IPS DF 19.7 (cell line): ENCODE measurements around the gene CHRM5.
"Not testable (repeated sequence)": the region's sequence is repeated elsewhere in the genome, so short reads cannot be mapped to it uniquely, and the experiment has no call there.

Experiments used
- DNase-seq: peaks from one replicate; pipeline ENCODE4 v3.0.0-alpha.2; 2013; ENCODE audit warnings: low read depth, low spot score

CHRM5 gene

GRCh38 chr15:33988384-33988783 is 20.1 kb downstream of the CHRM5 start:
- DNase-seq, result no peak

- DNase-seq, result peak; percentile 25
Observed at GRCh38 chr15:33994005-33994615, 25.8 kb downstream of the CHRM5 start.

GRCh38 chr15:33995666-33996065 is 27.4 kb downstream of the CHRM5 start:
- not testable (repeated sequence) for DNase-seq

DNA sequence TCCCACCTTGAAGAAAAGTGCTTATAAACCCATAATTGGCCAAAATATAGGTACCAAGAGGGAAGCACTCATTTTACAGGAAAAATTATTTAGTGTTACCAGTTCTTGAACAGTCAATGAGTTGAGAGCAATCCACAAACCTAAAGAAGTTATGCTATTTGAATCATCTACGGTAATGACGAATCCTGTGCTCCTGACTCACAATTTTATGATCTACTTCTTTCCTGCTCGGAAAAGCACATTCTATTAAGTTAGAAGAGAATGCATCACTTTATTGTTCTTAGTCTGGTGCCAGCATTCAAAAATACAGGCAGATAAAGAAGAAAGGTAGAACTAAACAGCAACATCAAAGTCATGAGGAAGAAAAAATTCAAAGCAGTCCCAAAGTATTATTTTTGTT is 33.2 kb downstream of the CHRM5 start:
- no peak for DNase-seq

DNA sequence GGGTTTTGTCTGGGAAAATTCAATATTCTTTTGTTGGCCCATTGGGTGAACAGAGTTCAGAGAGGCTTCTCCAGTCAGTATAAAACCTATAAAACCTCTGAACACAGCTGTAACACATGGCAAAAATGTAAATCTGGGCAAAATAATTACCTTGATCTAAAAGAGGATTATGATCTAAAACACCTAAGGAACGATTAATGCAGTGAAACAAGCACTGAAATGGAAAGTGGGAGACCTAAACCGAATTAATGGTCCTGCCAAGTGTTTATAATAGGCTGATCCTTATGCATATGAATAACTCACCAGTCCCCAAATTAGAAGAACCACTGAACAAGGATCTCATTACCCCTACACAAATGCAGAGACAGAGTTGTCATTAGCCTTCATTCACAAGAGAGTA is 38.1 kb downstream of the CHRM5 start:
- DNase-seq, result no peak

GRCh38 chr15:34009656-34010055 is 41.4 kb downstream of the CHRM5 start:
- no peak for DNase-seq

DNA sequence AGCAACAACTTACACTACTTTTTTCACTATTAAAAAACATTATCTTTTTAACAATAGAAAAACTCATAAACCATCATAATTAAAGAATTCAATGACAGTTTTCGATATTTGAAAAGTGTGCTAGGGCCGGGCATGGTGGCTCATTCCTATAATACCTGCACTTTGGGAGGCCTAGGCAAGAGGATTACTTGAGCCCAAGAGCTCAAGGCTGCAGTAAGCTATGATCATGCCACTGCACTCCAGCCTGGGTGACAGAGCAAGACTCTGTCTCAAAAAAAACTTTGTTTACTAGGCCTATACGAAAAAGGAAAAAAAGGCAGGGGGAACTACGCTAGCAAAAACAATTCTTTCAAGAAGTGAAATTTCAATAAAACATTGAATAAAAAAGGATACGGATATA is 42.6 kb downstream of the CHRM5 start:
- no peak for DNase-seq

DNA sequence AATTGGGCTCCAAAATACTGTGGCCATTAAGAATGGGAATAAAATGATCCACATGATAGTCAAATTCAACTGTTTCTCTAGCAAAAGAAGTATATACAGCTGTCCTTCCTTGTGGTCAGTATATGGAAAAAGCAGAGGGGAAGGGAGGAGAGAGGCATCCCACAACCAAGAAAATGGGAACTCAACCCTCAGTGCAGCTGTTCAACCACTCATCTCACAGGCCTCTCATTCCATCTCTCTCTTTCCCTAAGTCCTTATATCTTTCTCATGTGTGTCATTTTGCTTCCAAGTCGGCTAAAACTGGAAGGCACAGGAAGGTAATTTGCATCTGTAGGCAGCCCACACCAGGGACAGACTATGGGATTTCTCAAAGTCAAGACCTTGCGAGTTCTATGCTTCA is 43.2 kb downstream of the CHRM5 start:
- no peak for DNase-seq

- no peak for DNase-seq
Observed at GRCh38 chr15:34012461-34013028, 44.2 kb downstream of the CHRM5 start.

- DNase-seq, result no peak
Observed at GRCh38 chr15:34013746-34014145, 45.4 kb downstream of the CHRM5 start.

DNA sequence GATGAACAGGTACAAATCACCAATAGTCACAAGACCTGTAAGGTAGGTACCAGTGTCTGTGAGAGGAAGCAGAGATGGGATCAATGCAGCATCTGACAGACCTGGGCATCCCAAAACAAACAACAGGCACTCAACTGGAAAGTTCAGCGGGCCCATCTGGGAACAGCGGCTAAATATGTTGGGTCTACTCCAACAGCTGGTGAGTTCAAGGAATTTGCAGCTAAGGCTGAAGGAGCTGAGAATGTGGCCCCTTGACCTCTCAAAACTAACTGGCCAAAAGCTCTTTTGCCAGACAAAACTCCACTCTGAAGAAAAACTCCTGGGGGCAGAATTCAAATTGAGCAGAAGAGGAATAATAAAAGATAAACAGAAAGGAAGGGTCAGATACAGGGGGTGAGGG is 46.3 kb downstream of the CHRM5 start:
- DNase-seq, result no peak

DNA sequence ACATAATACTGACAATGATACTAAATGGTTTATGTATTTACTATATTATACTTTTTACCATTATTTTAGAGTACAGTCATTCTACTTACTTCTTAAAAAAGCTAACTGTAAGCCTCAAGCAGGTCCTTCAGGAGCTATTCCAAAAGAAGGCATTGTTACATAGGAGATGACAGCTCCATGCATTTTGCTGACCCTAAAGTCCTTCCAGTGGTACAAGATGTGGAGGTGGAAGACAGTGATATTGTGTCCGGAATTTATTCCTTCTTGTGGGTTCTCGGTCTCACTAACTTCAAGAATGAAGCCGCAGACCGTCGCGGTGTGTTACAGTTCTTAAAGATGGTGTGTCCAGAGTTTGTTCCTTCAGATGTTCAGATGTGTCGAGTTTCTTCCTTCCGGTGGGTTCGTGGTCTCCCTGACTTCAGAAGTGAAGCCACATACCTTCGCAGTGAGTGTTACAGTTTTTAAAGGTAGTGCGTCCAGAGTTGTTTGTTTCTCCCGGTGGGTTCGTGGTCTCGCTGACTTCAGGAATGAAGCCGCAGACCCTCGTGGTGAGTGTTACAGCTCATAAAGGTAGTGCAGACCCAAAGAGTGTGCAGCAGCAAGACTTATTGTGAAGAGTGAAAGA is 49.8 kb downstream of the CHRM5 start:
- no peak for DNase-seq

- not testable (repeated sequence) for DNase-seq
Observed at GRCh38 chr15:34018738-34019137, 50.4 kb downstream of the CHRM5 start.

- DNase-seq, result no peak
Observed at GRCh38 chr15:34019369-34019990, 51.2 kb downstream of the CHRM5 start.

GRCh38 chr15:34023907-34024306 is 55.6 kb downstream of the CHRM5 start:
- DNase-seq, result no peak

DNA sequence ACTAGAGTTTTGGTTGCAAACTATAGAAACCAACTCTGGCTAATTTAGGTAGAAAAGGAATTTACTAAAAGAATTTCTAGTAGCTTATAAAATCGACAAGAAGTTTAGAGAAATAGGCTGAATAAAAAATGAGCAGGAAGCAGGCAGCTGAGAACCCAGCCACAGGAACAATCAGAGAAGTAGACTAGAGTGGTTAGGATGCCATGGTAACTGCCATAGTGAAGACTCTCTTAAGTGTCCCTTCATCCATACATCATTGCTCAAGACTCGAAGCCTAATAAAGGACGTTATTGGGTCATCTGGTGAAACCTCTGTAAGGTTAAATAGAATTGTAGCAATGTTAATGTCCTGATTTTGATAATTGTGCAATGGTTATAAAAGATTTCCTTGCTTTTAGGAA is 57.0 kb downstream of the CHRM5 start:
- no peak for DNase-seq

DNA sequence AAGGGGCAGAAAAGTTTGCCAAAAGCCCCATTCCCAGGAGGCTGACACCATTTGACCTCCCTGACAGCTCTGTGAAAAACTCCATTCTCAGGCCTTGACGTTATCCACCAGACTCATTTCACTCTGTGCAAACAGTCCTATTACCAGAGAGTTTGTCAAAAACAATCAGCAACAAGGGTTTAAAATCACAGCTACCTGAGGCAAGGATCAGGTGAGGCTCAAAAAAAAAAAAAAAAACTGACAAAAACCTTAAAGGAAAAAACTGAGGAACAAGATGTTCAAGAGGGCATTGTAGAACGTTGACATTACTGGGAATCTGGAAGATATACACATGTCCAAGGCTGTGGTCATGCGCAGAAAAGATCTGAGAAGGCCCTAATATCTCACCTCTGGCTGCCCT is 59.3 kb downstream of the CHRM5 start:
- no peak for DNase-seq

DNA sequence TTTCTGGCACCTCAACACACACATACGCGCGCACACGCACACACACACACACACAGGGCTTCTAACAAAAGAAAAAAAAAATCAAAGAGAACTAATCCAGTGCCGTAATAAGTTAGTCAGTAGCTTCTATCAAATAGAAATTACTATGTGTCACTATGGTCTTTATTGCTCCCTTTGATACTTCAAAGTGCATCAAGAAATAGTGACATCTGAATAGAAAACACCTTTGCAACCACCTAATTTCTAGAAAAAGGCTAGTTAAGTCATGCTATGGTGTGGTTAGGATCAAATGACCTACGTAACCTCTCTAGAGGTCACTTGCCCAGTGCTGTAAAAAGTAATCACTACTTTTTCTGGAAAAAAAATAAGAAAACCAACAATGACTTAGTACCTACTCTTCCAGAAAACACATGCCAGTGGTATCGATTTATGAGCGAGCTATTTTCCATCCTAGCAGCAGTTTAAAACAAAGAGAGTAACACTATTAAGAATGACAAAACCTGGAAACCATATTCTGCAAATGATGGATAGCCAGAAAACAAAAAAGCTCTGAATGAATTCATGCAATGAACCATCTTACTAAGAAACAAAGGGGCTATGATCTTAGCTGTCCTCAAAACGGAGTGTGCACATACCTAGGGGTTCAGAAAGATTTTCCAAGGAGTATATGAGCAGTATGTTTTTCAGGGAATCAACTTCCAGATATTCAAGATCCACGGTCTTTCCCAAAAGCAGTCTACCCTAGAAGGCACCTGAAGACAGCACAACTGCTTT is 63.9 kb downstream of the CHRM5 start:
- DNase-seq, result no peak

GRCh38 chr15:34038023-34038870 is 70.0 kb downstream of the CHRM5 start:
- DNase-seq, result no peak

- DNase-seq, result no peak
Observed at GRCh38 chr15:34038871-34039789, 70.8 kb downstream of the CHRM5 start, which contains the start of gene AVEN. Gene AVEN (minus strand): TSS chr15:34039204. CDS start chr15:34039046, 158 bp downstream.
